ENCODE data around the gene TAB2. TPM values are rescaled to one million over a fixed set of nuclear protein-coding genes. Genes with fewer than 3 reads are reported as not detected.

TAB2 gene
- total RNA-seq, 6 donors from 2014 or later, result 46.5 to 99.5 (median 52.7) TPM

Small RNAs within 50 kb of the gene (small RNA-seq; reads per million reads assigned to genes)
- gene RN7SL234P, result 0 reads per million in 4 donors

Other genes with a start within 250 kb of the TAB2 start
- 1 to 10 TPM; 1.9 to 8.4 (median 3.5) TPM for gene SUMO4, start 82.5 kb downstream of the TAB2 start, total RNA-seq
- gene ZC3H12D, start 167.3 kb downstream of the TAB2 start, total RNA-seq, result 1 to 10 TPM; 1.4 to 5.7 (median 2.6) TPM
- 10 to 100 TPM; 15.1 to 50.6 (median 21.8) TPM for gene PPIL4, start 228.3 kb downstream of the TAB2 start, total RNA-seq
- 10 to 100 TPM; 13.6 to 42.4 (median 37.7) TPM for gene GINM1, start 248.7 kb downstream of the TAB2 start, total RNA-seq